Karpas-422 (cell line): ENCODE results near the gene RITA1. TPM values are rescaled to one million over a fixed set of nuclear protein-coding genes. Genes with fewer than 3 reads are reported as not detected.

Experiments used
- DNase-seq: peaks from one replicate; pipeline ENCODE4 v3.0.0-alpha.2; 2015
- H2AFZ ChIP-seq: fragments of 200-600 bp; sonication (generic); 2 replicates; pipeline ENCODE4 v1.6.1; 2014; ENCODE audit warnings: antibody characterized with exemption, low read length, mixed read lengths
- H3K27ac ChIP-seq: fragments of 200-600 bp; sonication (generic); 2 replicates; pipeline ENCODE4 v1.5.1; 2014; ENCODE audit warnings: mild to moderate bottlenecking, low read length, moderate library complexity
- H3K27me3 ChIP-seq: fragments of 200-600 bp; sonication (generic); 2 replicates; pipeline ENCODE4 v1.6.1; 2014; ENCODE audit warnings: low read length, mixed read lengths
- H3K36me3 ChIP-seq: fragments of 200-600 bp; sonication (generic); 2 replicates; pipeline ENCODE4 v1.6.1; 2014; ENCODE audit warnings: low read length, mixed read lengths; ENCODE audit not compliant: insufficient read depth
- H3K4me1 ChIP-seq: fragments of 200-600 bp; sonication (generic); 2 replicates; pipeline ENCODE4 v1.6.1; 2014; ENCODE audit warnings: mild to moderate bottlenecking, low read length, mixed read lengths
- H3K4me2 ChIP-seq: fragments of 200-600 bp; sonication (generic); 2 replicates; pipeline ENCODE4 v1.6.1; 2014; ENCODE audit warnings: low read length, low read depth, mild to moderate bottlenecking; ENCODE audit not compliant: poor library complexity, severe bottlenecking
- H3K4me3 ChIP-seq: fragments of 200-600 bp; sonication (generic); 2 replicates; pipeline ENCODE4 v1.5.1; 2014; ENCODE audit warnings: mild to moderate bottlenecking, antibody characterized with exemption, low read length, mixed read lengths
- H3K79me2 ChIP-seq: fragments of 200-600 bp; sonication (generic); 2 replicates; pipeline ENCODE4 v1.6.1; 2014; ENCODE audit warnings: mild to moderate bottlenecking, low read length, mixed read lengths
- H3K9ac ChIP-seq: fragments of 200-600 bp; sonication (generic); 2 replicates; pipeline ENCODE4 v1.6.0; 2014; ENCODE audit warnings: low read length
- H3K9me2 ChIP-seq: fragments of 200-600 bp; sonication (generic), shearing (Covaris generic); replicated peaks from 2 replicates; pipeline ENCODE4 v1.6.0; 2014; ENCODE audit warnings: mild to moderate bottlenecking, low read length, moderate library complexity; ENCODE audit not compliant: insufficient read depth
- H3K9me3 ChIP-seq: fragments of 300-700, 200-600 bp; sonication (generic); 2 replicates; pipeline ENCODE4 v1.6.1; 2014; ENCODE audit warnings: low read length, mixed read lengths
- H4K20me1 ChIP-seq: fragments of 200-600 bp; sonication (generic); 2 replicates; pipeline ENCODE4 v1.6.1; 2014; ENCODE audit warnings: mild to moderate bottlenecking, antibody characterized with exemption, low read length, low read depth; ENCODE audit not compliant: insufficient read depth
- total RNA-seq: library from RNA; depleted of rRNA; stranded (reverse); fragments of >200 nt; shearing (Covaris generic); gene quantifications from 2 replicates; pipeline ENCODE4 v1.2.3, GENCODE V29; 2014; ENCODE audit warnings: low replicate concordance

Gene RITA1
- total RNA-seq, 1 experiment from 2014 or later, result 34.3 TPM

- no peaks in the 10 kb centered on the region for H3K79me2 ChIP-seq
- peak overlapping the region; percentile 75 for H3K4me2 ChIP-seq
- H3K27me3 ChIP-seq, result no peaks in the 10 kb centered on the region
- H3K4me3 ChIP-seq, result peak overlapping the region; percentile 65; the same call in 1 of the 2 replicates
- H4K20me1 ChIP-seq, result no peaks in the 10 kb centered on the region
- H2AFZ ChIP-seq, result no peak overlapping the region; the same call in 1 of the 2 replicates
- peaks cover 19% of the 10 kb centered on the region for H3K4me1 ChIP-seq
- H3K36me3 ChIP-seq, result no peaks in the 10 kb centered on the region
- no peak overlapping the region for H3K9ac ChIP-seq
- H3K27ac ChIP-seq, result no peak overlapping the region
- H3K9me2 ChIP-seq, result no peaks in the 10 kb centered on the region
- DNase-seq, result no peak
- H3K9me3 ChIP-seq, result no peaks in the 10 kb centered on the region
Measured at GRCh38 chr12:113152196-113152834, 33.2 kb upstream of the RITA1 start.

- no peak overlapping the region for H3K27ac ChIP-seq
- H3K36me3 ChIP-seq, result 0 out of 2 replicates have a peak, but pooled peaks cover 5% of the 10 kb centered on the region
- H3K27me3 ChIP-seq, result no peaks in the 10 kb centered on the region
- peak; percentile 89 for DNase-seq
- H3K79me2 ChIP-seq, result no peaks in the 10 kb centered on the region
- peak overlapping the region; percentile 75 for H3K4me2 ChIP-seq
- 0 out of 2 replicates have a peak, but pooled peaks cover 3% of the 10 kb centered on the region for H4K20me1 ChIP-seq
- peaks cover 19% of the 10 kb centered on the region for H3K4me1 ChIP-seq
- H3K4me3 ChIP-seq, result peak overlapping the region; percentile 65
- H3K9me3 ChIP-seq, result no peaks in the 10 kb centered on the region
- H3K9ac ChIP-seq, result peak overlapping the region; percentile 57
- peak overlapping the region; percentile 26; the same call in 1 of the 2 replicates for H2AFZ ChIP-seq
- no peaks in the 10 kb centered on the region for H3K9me2 ChIP-seq
Measured at GRCh38 chr12:113152835-113153814, 32.4 kb upstream of the RITA1 start.

- Histone ChIP-seq H3K9me3 (no peaks in the 10 kb centered on the region), H3K9ac (peak overlapping the region; percentile 39; the same call in 1 of the 2 replicates), H3K27me3 (no peaks in the 10 kb centered on the region), H2AFZ (no peak overlapping the region), H3K36me3 (peaks cover 17% of the 10 kb centered on the region), H3K79me2 (no peaks in the 10 kb centered on the region), H3K9me2 (no peaks in the 10 kb centered on the region), H3K27ac (no peak overlapping the region), H4K20me1 (0 out of 2 replicates have a peak, but pooled peaks cover 7% of the 10 kb centered on the region), H3K4me3 (peak overlapping the region; percentile 54; the same call in 1 of the 2 replicates), H3K4me2 (peak overlapping the region; percentile 68), H3K4me1 (peaks cover 19% of the 10 kb centered on the region)
- peak; percentile 67 for DNase-seq
Measured at GRCh38 chr12:113154351-113154973, 31.1 kb upstream of the RITA1 start.

GRCh38 chr12:113155060-113155459 is 30.5 kb upstream of the RITA1 start:
- peaks cover 12% of the 10 kb centered on the region for H4K20me1 ChIP-seq
- no peaks in the 10 kb centered on the region for H3K9me3 ChIP-seq
- no peak for DNase-seq
- peaks cover 19% of the 10 kb centered on the region for H3K4me1 ChIP-seq
- no peak overlapping the region; the same call in 1 of the 2 replicates for H3K4me3 ChIP-seq
- no peak overlapping the region for H3K27ac ChIP-seq
- H3K36me3 ChIP-seq, result peaks cover 23% of the 10 kb centered on the region
- no peak overlapping the region for H3K9ac ChIP-seq
- no peaks in the 10 kb centered on the region for H3K27me3 ChIP-seq
- no peaks in the 10 kb centered on the region for H3K79me2 ChIP-seq
- H3K9me2 ChIP-seq, result no peaks in the 10 kb centered on the region
- H3K4me2 ChIP-seq, result peak overlapping the region; percentile 68
- H2AFZ ChIP-seq, result no peak overlapping the region

- Histone ChIP-seq H3K27ac (no peak overlapping the region), H3K9me2 (no peaks in the 10 kb centered on the region), H3K27me3 (no peaks in the 10 kb centered on the region), H4K20me1 (peaks cover 18% of the 10 kb centered on the region), H3K4me2 (no peak overlapping the region), H3K9ac (no peak overlapping the region), H3K79me2 (0 out of 2 replicates have a peak, but pooled peaks cover 5% of the 10 kb centered on the region), H3K4me3 (no peak overlapping the region), H2AFZ (no peak overlapping the region), H3K4me1 (peaks cover 19% of the 10 kb centered on the region), H3K9me3 (no peaks in the 10 kb centered on the region), H3K36me3 (peaks cover 29% of the 10 kb centered on the region)
- DNase-seq, result no peak
Measured at GRCh38 chr12:113155646-113156045, 29.9 kb upstream of the RITA1 start.

GRCh38 chr12:113157218-113157859 is 28.2 kb upstream of the RITA1 start:
- Histone ChIP-seq H2AFZ (no peak overlapping the region), H3K9ac (no peak overlapping the region), H3K36me3 (peaks cover 31% of the 10 kb centered on the region), H3K4me2 (no peak overlapping the region), H3K27me3 (no peaks in the 10 kb centered on the region), H3K79me2 (0 out of 2 replicates have a peak, but pooled peaks cover 6% of the 10 kb centered on the region), H3K9me2 (no peaks in the 10 kb centered on the region), H3K27ac (no peak overlapping the region), H4K20me1 (peaks cover 30% of the 10 kb centered on the region), H3K4me1 (peaks cover 31% of the 10 kb centered on the region), H3K9me3 (no peaks in the 10 kb centered on the region), H3K4me3 (no peak overlapping the region)
- no peak for DNase-seq

- H3K79me2 ChIP-seq, result 0 out of 2 replicates have a peak, but pooled peaks cover 6% of the 10 kb centered on the region
- H4K20me1 ChIP-seq, result peaks cover 30% of the 10 kb centered on the region
- peaks cover 31% of the 10 kb centered on the region for H3K36me3 ChIP-seq
- no peaks in the 10 kb centered on the region for H3K27me3 ChIP-seq
- H3K4me1 ChIP-seq, result peaks cover 21% of the 10 kb centered on the region
- no peaks in the 10 kb centered on the region for H3K9me3 ChIP-seq
- no peak overlapping the region for H2AFZ ChIP-seq
- no peak for DNase-seq
- H3K27ac ChIP-seq, result no peak overlapping the region
- H3K9me2 ChIP-seq, result no peaks in the 10 kb centered on the region
- H3K4me3 ChIP-seq, result no peak overlapping the region
- H3K9ac ChIP-seq, result no peak overlapping the region
- no peak overlapping the region for H3K4me2 ChIP-seq
Measured at GRCh38 chr12:113158439-113159203, 26.9 kb upstream of the RITA1 start.
